K562 (cell line): ENCODE results near the gene NRN1. TPM values are rescaled to one million over a fixed set of nuclear protein-coding genes. Genes with fewer than 3 reads are reported as not detected.

ENCODE experiments used
- BRD9 ChIP-seq: fragments of 450-650 bp; IDR thresholded peaks from 2 replicates; pipeline ENCODE4 v1.6.1; 2018; ENCODE audit warnings: low read depth; ENCODE audit not compliant: partially characterized antibody
- EZH2 ChIP-seq: IDR thresholded peaks from 2 replicates; pipeline ENCODE4 v1.6.1; 2012; ENCODE audit warnings: low read depth, mild to moderate bottlenecking, inconsistent platforms, low read length, borderline replicate concordance
- ZBTB26 ChIP-seq: fragments of 450-650 bp; formaldehyde crosslinking; IDR thresholded peaks from 2 replicates; pipeline ENCODE4 v1.4.0; 2022; ENCODE audit warnings: missing genetic modification characterization
- ZNF436 ChIP-seq: fragments of 250-450, 450-650 bp; sonication (Bioruptor Pico); formaldehyde crosslinking; IDR thresholded peaks from 2 replicates; pipeline ENCODE4 v1.7.0; 2020; ENCODE audit warnings: mild to moderate bottlenecking
- polyA plus RNA-seq, 8 experiments: library from polyadenylated mRNA; depleted of rRNA in 4 of 8; stranded (reverse) in 5 of 8; unstranded in 3 of 8; fragments of >200 nt; fragmentation: Nextera tagmentation in 2 of 8; fragmentation: Illumina TruSeq in 1 of 8; extraction: Ambion mirVana in 2 of 8; extraction: Trizol in 1 of 8; gene quantifications; 2 replicates each; pipeline versions ENCODE4 v1.2.1 to v1.2.3, GENCODE V29; 2011 to 2014; ENCODE audit warnings: inconsistent platforms in 1 of 8, missing spikeins in 1 of 8
- total RNA-seq, 7 experiments: library from RNA; depleted of rRNA in 6 of 7; stranded (reverse); fragments of >200 nt in 6 of 7; fragmentation: Illumina TruSeq in 2 of 7; extraction: Trizol in 2 of 7; gene quantifications; 2 replicates each; pipeline versions ENCODE4 v1.2.1 to v1.2.3, GENCODE V29; 2011 to 2021; ENCODE audit warnings: low replicate concordance in 1 of 7
- TF ChIP-seq, protein P1 (sequence below): fragments of 200-600 bp; sonication (generic); IDR thresholded peaks from one replicate; pipeline ENCODE4 v1.6.1; 2012; ENCODE audit warnings: mild to moderate bottlenecking, low read depth, low read length, inconsistent platforms

NRN1 gene
- total and polyA plus RNA-seq, 9 of the 15 experiments (the other 6 are each of a cell fraction or from before 2014, with no cell fraction given): not detected

DNA sequence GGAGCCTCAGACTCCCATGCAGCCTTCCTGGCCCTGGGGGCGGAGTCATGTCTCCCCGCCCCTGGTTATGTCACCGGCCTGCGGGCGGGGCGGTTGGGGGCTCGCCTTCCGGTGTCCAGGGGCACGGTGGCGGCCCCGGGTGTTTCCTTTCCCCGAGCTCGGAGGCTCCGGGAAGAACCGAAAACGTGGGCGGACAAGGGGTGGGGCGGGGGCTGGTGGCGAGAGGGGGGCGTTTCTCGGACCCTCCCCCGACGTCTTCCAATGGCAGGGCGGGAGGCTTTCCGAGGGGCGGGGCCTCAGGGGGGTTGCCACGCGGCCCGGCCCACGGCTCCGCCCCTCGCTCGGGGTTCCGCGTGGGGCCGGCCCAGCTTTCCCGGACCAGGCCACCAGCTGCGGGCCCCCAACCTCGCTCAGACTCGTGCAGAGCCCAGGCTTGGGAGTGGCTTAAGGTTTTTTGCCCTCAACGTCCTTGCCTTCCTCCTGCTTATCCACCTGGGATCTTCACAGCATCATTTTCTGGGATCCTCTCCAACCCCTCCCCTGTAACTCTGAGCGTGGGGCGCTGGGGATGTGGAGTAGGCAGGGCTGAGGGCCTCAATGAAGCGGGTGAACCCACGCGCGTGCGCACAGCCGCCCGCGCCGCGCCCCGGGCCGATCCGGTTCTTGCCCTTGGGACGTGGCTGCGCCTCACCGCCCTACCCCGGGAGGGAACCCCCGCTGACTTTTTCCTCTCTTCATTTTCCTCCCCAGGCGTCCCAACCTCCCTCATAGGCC is 2.1 kb upstream of the NRN1 start (continued):
- TF ChIP-seq, protein P1, sequence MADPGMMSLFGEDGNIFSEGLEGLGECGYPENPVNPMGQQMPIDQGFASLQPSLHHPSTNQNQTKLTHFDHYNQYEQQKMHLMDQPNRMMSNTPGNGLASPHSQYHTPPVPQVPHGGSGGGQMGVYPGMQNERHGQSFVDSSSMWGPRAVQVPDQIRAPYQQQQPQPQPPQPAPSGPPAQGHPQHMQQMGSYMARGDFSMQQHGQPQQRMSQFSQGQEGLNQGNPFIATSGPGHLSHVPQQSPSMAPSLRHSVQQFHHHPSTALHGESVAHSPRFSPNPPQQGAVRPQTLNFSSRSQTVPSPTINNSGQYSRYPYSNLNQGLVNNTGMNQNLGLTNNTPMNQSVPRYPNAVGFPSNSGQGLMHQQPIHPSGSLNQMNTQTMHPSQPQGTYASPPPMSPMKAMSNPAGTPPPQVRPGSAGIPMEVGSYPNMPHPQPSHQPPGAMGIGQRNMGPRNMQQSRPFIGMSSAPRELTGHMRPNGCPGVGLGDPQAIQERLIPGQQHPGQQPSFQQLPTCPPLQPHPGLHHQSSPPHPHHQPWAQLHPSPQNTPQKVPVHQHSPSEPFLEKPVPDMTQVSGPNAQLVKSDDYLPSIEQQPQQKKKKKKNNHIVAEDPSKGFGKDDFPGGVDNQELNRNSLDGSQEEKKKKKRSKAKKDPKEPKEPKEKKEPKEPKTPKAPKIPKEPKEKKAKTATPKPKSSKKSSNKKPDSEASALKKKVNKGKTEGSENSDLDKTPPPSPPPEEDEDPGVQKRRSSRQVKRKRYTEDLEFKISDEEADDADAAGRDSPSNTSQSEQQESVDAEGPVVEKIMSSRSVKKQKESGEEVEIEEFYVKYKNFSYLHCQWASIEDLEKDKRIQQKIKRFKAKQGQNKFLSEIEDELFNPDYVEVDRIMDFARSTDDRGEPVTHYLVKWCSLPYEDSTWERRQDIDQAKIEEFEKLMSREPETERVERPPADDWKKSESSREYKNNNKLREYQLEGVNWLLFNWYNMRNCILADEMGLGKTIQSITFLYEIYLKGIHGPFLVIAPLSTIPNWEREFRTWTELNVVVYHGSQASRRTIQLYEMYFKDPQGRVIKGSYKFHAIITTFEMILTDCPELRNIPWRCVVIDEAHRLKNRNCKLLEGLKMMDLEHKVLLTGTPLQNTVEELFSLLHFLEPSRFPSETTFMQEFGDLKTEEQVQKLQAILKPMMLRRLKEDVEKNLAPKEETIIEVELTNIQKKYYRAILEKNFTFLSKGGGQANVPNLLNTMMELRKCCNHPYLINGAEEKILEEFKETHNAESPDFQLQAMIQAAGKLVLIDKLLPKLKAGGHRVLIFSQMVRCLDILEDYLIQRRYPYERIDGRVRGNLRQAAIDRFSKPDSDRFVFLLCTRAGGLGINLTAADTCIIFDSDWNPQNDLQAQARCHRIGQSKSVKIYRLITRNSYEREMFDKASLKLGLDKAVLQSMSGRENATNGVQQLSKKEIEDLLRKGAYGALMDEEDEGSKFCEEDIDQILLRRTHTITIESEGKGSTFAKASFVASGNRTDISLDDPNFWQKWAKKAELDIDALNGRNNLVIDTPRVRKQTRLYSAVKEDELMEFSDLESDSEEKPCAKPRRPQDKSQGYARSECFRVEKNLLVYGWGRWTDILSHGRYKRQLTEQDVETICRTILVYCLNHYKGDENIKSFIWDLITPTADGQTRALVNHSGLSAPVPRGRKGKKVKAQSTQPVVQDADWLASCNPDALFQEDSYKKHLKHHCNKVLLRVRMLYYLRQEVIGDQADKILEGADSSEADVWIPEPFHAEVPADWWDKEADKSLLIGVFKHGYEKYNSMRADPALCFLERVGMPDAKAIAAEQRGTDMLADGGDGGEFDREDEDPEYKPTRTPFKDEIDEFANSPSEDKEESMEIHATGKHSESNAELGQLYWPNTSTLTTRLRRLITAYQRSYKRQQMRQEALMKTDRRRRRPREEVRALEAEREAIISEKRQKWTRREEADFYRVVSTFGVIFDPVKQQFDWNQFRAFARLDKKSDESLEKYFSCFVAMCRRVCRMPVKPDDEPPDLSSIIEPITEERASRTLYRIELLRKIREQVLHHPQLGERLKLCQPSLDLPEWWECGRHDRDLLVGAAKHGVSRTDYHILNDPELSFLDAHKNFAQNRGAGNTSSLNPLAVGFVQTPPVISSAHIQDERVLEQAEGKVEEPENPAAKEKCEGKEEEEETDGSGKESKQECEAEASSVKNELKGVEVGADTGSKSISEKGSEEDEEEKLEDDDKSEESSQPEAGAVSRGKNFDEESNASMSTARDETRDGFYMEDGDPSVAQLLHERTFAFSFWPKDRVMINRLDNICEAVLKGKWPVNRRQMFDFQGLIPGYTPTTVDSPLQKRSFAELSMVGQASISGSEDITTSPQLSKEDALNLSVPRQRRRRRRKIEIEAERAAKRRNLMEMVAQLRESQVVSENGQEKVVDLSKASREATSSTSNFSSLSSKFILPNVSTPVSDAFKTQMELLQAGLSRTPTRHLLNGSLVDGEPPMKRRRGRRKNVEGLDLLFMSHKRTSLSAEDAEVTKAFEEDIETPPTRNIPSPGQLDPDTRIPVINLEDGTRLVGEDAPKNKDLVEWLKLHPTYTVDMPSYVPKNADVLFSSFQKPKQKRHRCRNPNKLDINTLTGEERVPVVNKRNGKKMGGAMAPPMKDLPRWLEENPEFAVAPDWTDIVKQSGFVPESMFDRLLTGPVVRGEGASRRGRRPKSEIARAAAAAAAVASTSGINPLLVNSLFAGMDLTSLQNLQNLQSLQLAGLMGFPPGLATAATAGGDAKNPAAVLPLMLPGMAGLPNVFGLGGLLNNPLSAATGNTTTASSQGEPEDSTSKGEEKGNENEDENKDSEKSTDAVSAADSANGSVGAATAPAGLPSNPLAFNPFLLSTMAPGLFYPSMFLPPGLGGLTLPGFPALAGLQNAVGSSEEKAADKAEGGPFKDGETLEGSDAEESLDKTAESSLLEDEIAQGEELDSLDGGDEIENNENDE: no peak
- TF ChIP-seq EZH2 (no peak), BRD9 (no peak), ZNF436 (CRISPR knock-in tag) (no peak), ZBTB26 (CRISPR knock-in tag) (no peak)
